Ishikawa (cell line): ENCODE results near the gene SKOR1.
A peak's percentile ranks its signal among the peaks of the same experiment; 100 is the strongest.

Experiments
- CEBPB ChIP-seq: IDR thresholded peaks from 2 replicates; pipeline ENCODE4 v1.6.1; 2012
- EGR1 ChIP-seq: IDR thresholded peaks from 2 replicates; pipeline ENCODE4 v1.6.1; 2012
- EP300 ChIP-seq: IDR thresholded peaks from 2 replicates; pipeline ENCODE4 v1.6.1; 2012; ENCODE audit warnings: borderline replicate concordance
- FOXM1 ChIP-seq: IDR thresholded peaks from 2 replicates; pipeline ENCODE4 v1.6.1; 2012; ENCODE audit warnings: low read depth, borderline replicate concordance
- MAX ChIP-seq: IDR thresholded peaks from 2 replicates; pipeline ENCODE4 v1.6.1; 2012
- NFIC ChIP-seq: IDR thresholded peaks from 2 replicates; pipeline ENCODE4 v1.6.1; 2012
- RAD21 ChIP-seq: IDR thresholded peaks from 2 replicates; pipeline ENCODE4 v1.6.1; 2012; ENCODE audit warnings: low read depth
- REST ChIP-seq: IDR thresholded peaks from 2 replicates; pipeline ENCODE4 v1.6.1; 2012; ENCODE audit warnings: low read depth, mild to moderate bottlenecking
- TAF1 ChIP-seq: IDR thresholded peaks from 2 replicates; pipeline ENCODE4 v1.6.1; 2012; ENCODE audit warnings: low read depth, mild to moderate bottlenecking
- TCF12 ChIP-seq: IDR thresholded peaks from 2 replicates; pipeline ENCODE4 v1.6.1; 2012; ENCODE audit warnings: low read depth
- TEAD4 ChIP-seq: IDR thresholded peaks from 2 replicates; pipeline ENCODE4 v1.6.1; 2012
- USF1 ChIP-seq: IDR thresholded peaks from 2 replicates; pipeline ENCODE4 v1.6.1; 2012
- YY1 ChIP-seq: IDR thresholded peaks from 2 replicates; pipeline ENCODE4 v1.6.1; 2012; ENCODE audit warnings: low read depth
- ZBTB7A ChIP-seq: IDR thresholded peaks from 2 replicates; pipeline ENCODE4 v1.6.1; 2012; ENCODE audit warnings: low read depth

GRCh38 chr15:67859331-67859946, 34.1 kb downstream of the SKOR1 start:
- TF ChIP-seq TCF12 (no peak), TAF1 (no peak), EP300 (no peak), TEAD4 (no peak), CEBPB (no peak), REST (no peak), YY1 (no peak), RAD21 (peak; percentile 32; the same call in 1 of the 2 replicates), MAX (no peak), ZBTB7A (no peak), NFIC (no peak), FOXM1 (no peak), USF1 (no peak), EGR1 (no peak)
